ENCODE data around the gene CYP21A2. TPM values are rescaled to one million over a fixed set of nuclear protein-coding genes. Genes with fewer than 3 reads are reported as not detected.

Gene CYP21A2
- total and polyA plus RNA-seq, 2 of the 8 experiments (the other 6 are each of a cell fraction or from before 2014, with no cell fraction given): 0.22 to 0.23 TPM

DNA sequence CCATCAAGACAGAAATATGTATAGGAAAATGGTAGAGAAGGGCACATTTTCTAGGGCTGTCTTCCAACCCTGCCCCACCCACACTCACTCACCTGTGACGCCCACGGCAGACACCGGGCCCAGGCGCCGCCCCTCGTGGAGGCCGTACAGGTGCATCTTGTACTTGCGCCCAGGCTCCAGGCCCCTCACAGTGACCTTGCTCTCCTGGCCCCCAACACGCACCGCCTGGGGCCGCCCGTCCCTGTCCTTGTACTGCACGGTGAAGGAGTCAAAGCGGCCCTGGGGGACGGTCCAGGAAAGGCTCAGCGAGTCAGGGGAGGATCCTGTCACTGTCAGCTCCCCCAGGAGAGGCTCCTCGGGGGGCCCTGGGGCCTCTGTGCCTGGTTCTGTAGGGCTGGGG is 19.8 kb downstream of the CYP21A2 start (continued):
- TF ChIP-seq, protein P1, sequence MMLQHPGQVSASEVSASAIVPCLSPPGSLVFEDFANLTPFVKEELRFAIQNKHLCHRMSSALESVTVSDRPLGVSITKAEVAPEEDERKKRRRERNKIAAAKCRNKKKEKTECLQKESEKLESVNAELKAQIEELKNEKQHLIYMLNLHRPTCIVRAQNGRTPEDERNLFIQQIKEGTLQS (IDR thresholded peaks at IDR 0.05; ENCODE audit: insufficient read depth, low read depth, low read length): no peak
- TF ChIP-seq KDM5A (IDR thresholded peaks at IDR 0.05; ENCODE audit: low read length): no peak
- no peak for TF ChIP-seq CBX5 (IDR thresholded peaks at IDR 0.05; ENCODE audit: low read depth, low read length)
- TF ChIP-seq TEAD4 (IDR thresholded peaks at IDR 0.05; ENCODE audit: low read depth, low read length): no peak
- no peak for TF ChIP-seq SIX5 (IDR thresholded peaks at IDR 0.05; ENCODE audit: low read depth, low read length)
- no peak for TF ChIP-seq CHD1 (IDR thresholded peaks at IDR 0.05; ENCODE audit: low read depth, low read length)
- TF ChIP-seq, protein P2, sequence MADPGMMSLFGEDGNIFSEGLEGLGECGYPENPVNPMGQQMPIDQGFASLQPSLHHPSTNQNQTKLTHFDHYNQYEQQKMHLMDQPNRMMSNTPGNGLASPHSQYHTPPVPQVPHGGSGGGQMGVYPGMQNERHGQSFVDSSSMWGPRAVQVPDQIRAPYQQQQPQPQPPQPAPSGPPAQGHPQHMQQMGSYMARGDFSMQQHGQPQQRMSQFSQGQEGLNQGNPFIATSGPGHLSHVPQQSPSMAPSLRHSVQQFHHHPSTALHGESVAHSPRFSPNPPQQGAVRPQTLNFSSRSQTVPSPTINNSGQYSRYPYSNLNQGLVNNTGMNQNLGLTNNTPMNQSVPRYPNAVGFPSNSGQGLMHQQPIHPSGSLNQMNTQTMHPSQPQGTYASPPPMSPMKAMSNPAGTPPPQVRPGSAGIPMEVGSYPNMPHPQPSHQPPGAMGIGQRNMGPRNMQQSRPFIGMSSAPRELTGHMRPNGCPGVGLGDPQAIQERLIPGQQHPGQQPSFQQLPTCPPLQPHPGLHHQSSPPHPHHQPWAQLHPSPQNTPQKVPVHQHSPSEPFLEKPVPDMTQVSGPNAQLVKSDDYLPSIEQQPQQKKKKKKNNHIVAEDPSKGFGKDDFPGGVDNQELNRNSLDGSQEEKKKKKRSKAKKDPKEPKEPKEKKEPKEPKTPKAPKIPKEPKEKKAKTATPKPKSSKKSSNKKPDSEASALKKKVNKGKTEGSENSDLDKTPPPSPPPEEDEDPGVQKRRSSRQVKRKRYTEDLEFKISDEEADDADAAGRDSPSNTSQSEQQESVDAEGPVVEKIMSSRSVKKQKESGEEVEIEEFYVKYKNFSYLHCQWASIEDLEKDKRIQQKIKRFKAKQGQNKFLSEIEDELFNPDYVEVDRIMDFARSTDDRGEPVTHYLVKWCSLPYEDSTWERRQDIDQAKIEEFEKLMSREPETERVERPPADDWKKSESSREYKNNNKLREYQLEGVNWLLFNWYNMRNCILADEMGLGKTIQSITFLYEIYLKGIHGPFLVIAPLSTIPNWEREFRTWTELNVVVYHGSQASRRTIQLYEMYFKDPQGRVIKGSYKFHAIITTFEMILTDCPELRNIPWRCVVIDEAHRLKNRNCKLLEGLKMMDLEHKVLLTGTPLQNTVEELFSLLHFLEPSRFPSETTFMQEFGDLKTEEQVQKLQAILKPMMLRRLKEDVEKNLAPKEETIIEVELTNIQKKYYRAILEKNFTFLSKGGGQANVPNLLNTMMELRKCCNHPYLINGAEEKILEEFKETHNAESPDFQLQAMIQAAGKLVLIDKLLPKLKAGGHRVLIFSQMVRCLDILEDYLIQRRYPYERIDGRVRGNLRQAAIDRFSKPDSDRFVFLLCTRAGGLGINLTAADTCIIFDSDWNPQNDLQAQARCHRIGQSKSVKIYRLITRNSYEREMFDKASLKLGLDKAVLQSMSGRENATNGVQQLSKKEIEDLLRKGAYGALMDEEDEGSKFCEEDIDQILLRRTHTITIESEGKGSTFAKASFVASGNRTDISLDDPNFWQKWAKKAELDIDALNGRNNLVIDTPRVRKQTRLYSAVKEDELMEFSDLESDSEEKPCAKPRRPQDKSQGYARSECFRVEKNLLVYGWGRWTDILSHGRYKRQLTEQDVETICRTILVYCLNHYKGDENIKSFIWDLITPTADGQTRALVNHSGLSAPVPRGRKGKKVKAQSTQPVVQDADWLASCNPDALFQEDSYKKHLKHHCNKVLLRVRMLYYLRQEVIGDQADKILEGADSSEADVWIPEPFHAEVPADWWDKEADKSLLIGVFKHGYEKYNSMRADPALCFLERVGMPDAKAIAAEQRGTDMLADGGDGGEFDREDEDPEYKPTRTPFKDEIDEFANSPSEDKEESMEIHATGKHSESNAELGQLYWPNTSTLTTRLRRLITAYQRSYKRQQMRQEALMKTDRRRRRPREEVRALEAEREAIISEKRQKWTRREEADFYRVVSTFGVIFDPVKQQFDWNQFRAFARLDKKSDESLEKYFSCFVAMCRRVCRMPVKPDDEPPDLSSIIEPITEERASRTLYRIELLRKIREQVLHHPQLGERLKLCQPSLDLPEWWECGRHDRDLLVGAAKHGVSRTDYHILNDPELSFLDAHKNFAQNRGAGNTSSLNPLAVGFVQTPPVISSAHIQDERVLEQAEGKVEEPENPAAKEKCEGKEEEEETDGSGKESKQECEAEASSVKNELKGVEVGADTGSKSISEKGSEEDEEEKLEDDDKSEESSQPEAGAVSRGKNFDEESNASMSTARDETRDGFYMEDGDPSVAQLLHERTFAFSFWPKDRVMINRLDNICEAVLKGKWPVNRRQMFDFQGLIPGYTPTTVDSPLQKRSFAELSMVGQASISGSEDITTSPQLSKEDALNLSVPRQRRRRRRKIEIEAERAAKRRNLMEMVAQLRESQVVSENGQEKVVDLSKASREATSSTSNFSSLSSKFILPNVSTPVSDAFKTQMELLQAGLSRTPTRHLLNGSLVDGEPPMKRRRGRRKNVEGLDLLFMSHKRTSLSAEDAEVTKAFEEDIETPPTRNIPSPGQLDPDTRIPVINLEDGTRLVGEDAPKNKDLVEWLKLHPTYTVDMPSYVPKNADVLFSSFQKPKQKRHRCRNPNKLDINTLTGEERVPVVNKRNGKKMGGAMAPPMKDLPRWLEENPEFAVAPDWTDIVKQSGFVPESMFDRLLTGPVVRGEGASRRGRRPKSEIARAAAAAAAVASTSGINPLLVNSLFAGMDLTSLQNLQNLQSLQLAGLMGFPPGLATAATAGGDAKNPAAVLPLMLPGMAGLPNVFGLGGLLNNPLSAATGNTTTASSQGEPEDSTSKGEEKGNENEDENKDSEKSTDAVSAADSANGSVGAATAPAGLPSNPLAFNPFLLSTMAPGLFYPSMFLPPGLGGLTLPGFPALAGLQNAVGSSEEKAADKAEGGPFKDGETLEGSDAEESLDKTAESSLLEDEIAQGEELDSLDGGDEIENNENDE (IDR thresholded peaks at IDR 0.05; ENCODE audit: insufficient replicate concordance, low read length): no peak
